Measurements from ENCODE around the gene ZNF23. TPM values are rescaled to one million over a fixed set of nuclear protein-coding genes. Genes with fewer than 3 reads are reported as not detected.
A peak's percentile ranks its signal among the peaks of the same experiment; 100 is the strongest.

The ZNF23 gene
- total and polyA plus RNA-seq, 10 of the 15 experiments (the other 5 are each of a cell fraction or from before 2014, with no cell fraction given) = 3.6 to 11.5 (median 8.7) TPM

DNA sequence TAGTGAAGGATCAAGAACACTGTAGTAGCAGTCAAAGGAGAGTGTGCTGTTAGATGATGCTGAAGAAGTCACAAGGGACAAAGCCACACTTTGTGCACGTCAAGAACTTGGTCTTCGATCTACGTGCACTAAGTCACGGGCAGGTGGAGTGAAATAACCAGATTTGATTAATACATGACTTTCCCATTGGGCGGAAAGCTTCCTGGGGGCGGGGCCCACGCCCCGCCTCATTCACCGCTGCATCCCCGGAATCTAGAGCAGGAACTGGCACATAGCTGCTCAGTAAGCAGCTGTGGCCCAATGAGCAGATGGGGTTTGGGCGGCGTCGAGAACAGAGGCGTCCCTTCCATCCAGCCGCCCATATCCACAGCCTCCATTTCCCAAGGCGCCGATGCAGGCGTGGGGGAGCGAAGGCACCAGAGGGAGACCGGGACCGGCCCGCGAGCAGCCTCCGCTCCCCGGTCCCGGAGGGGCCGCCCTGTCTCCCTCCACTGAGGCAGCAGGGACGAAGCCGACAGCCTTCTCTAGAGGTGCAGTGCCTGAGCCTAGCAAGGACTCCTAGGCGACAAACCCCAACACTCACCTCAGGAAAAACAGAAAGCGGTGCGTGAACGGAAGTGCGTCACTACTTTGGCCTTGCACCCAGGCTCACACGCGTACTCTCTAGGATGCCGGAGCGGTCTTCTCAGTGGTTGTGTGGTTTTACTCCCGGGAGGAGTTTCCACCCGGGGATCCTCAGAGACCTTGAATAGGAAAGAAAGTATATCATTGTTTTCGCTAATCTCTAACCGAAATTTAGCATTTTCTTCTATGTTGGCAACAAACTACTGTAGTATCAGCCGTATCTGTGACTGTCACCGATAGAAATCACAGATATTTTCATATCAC, 22.2 kb upstream of the ZNF23 start (continued):
- TF ChIP-seq, protein P1, sequence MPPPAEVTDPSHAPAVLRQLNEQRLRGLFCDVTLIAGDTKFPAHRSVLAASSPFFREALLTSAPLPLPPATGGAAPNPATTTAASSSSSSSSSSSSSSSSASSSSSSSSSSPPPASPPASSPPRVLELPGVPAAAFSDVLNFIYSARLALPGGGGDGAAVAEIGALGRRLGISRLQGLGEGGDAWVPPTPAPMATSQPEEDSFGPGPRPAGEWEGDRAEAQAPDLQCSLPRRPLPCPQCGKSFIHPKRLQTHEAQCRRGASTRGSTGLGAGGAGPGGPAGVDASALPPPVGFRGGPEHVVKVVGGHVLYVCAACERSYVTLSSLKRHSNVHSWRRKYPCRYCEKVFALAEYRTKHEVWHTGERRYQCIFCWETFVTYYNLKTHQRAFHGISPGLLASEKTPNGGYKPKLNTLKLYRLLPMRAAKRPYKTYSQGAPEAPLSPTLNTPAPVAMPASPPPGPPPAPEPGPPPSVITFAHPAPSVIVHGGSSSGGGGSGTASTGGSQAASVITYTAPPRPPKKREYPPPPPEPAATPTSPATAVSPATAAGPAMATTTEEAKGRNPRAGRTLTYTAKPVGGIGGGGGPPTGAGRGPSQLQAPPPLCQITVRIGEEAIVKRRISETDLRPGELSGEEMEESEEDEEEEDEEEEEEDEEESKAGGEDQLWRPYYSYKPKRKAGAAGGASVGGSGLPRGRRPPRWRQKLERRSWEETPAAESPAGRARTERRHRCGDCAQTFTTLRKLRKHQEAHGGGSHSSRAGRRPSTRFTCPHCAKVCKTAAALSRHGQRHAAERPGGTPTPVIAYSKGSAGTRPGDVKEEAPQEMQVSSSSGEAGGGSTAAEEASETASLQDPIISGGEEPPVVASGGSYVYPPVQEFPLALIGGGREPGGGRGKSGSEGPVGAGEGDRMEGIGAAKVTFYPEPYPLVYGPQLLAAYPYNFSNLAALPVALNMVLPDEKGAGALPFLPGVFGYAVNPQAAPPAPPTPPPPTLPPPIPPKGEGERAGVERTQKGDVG (CRISPR knock-in tag; IDR thresholded peaks at IDR 0.05) = no peak
- TF ChIP-seq STAT1 (conservative IDR thresholded peaks at IDR 0.05) (0 out of 2 replicates have a peak, but pooled peaks have one; percentile 33), FOS (IDR thresholded peaks at IDR 0.05; ENCODE audit: borderline replicate concordance, extremely low read depth, insufficient read length) (no peak), RAD21 (IDR thresholded peaks at IDR 0.05; ENCODE audit: insufficient read depth, low read depth, low read length) (no peak), MEF2B (IDR thresholded peaks at IDR 0.05; ENCODE audit: partially characterized antibody, poor library complexity, severe bottlenecking) (peak; percentile 8), SIX5 (IDR thresholded peaks at IDR 0.05; ENCODE audit: low read depth, low read length, severe bottlenecking) (no peak), NR2C2 (IDR thresholded peaks at IDR 0.05; ENCODE audit: borderline replicate concordance, control insufficient read depth, insufficient read length, low read depth) (no peak), STAT3 (IDR thresholded peaks at IDR 0.05; ENCODE audit: low read depth, low read length) (no peak), NFYA (IDR thresholded peaks at IDR 0.05; ENCODE audit: borderline replicate concordance, low read depth, low read length) (no peak), ZNF207 (IDR thresholded peaks at IDR 0.05; ENCODE audit: borderline replicate concordance) (peak; percentile 63; the same call in 1 of the 2 replicates), GABPA (IDR thresholded peaks at IDR 0.05; ENCODE audit: low read depth) (peak; percentile 92), PKNOX1 (IDR thresholded peaks at IDR 0.05) (peak; percentile 16; the same call in 1 of the 2 replicates), TBL1XR1 (IDR thresholded peaks at IDR 0.05; ENCODE audit: low read depth, low read length) (peak; percentile 47; the same call in 1 of the 2 replicates), ESRRA (IDR thresholded peaks at IDR 0.05; ENCODE audit: low read length) (peak; percentile 52; the same call in 1 of the 2 replicates), RBBP5 (conservative IDR thresholded peaks at IDR 0.05) (no peak), HSF1 (IDR thresholded peaks at IDR 0.05; ENCODE audit: low read depth, low read length) (no peak), SPI1 (IDR thresholded peaks at IDR 0.05; ENCODE audit: borderline replicate concordance, insufficient read depth, low read depth, low read length) (peak; percentile 26; the same call in 1 of the 2 replicates), IKZF1 (conservative IDR thresholded peaks at IDR 0.05) (peak; percentile 92), ATF3 (IDR thresholded peaks at IDR 0.05; ENCODE audit: borderline replicate concordance, extremely low read depth, low read depth, low read length) (no peak), MTA3 (IDR thresholded peaks at IDR 0.05; ENCODE audit: borderline replicate concordance, low read length) (no peak)
- TF ChIP-seq, protein P2, sequence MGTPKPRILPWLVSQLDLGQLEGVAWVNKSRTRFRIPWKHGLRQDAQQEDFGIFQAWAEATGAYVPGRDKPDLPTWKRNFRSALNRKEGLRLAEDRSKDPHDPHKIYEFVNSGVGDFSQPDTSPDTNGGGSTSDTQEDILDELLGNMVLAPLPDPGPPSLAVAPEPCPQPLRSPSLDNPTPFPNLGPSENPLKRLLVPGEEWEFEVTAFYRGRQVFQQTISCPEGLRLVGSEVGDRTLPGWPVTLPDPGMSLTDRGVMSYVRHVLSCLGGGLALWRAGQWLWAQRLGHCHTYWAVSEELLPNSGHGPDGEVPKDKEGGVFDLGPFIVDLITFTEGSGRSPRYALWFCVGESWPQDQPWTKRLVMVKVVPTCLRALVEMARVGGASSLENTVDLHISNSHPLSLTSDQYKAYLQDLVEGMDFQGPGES (IDR thresholded peaks at IDR 0.05) = no peak

Data from GM12878 (cell line).